Measurements from ENCODE around the gene KCNQ5.

The KCNQ5 gene

GRCh38 chr6:72740135-72740534 is 118.3 kb downstream of the KCNQ5 start:
- DNase-seq (ENCODE audit: low read depth in 3 of 3, low spot score in 1 of 3) = no peak

DNA sequence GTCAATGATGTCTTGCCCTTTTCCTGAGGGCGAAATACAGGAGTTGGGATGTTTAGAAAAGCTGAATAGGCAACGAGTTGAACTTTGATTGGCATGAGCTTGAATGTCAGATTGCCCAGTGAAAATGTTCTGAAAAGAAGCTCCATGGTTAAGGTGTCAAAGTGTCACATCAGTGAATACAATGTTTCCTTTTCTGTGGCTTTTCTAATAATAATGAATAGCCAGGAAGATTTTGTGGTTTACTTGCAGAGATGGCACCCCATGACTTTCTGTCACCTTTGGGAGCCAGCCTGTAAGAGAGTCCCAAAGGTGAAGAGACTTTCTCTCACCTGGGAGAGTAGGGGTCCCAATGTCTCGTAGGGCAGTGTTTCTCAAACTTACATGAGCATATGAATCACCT is 119.2 kb downstream of the KCNQ5 start:
- DNase-seq (ENCODE audit: low read depth in 3 of 3, low spot score in 1 of 3) = no peak

DNA sequence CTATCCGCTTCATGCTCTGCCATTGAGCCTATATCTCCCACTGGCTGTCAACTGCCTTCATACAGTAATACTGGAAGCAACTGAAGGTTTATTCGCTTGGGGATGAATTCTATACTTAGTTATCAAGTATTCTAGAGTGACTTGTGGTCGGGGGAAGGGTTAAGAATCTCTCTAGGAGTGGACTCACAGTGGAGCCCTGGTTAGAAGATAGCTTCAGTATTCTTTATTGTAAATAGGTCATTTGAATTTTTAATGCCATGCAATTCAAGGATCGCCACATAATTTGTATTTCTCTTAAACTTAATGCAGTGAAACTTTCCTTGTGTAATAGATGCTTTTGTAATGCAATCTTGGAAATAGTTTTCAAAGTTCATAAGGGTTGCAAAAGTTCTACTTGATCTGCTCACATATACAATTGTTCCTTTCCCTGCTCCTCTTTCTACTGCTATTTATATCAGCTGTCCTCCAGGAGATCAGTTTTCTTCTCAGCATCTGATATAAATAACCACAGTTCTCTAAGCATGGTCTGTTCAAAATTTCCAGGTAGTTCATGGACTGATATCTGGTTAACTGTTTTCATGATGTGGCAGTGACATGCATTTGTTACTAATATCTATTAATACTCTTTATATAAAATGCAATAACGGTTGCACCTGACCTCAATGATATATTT is 120.3 kb downstream of the KCNQ5 start:
- no peak for DNase-seq (ENCODE audit: low read depth in 3 of 3, low spot score in 1 of 3)

DNA sequence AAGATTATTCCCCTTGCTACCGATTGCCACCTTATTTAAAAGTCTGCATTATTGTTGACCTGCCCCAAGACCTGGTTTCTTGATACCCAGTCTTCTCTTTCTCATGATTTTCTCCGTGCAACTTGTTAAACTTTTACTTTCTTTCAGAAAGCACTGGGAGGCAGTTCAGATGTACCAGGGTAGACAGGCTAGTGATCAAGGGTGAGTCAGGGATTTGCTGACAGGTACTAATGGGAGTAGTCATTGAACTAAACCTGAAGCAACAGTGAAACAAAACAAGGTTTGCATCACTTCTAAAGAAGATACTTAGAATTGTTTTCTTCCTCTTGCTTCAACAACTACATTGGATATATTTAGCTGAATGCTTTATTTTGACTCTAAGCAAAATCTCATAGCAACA is 124.4 kb downstream of the KCNQ5 start:
- no peak for DNase-seq (ENCODE audit: low read depth in 3 of 3, low spot score in 1 of 3)

DNA sequence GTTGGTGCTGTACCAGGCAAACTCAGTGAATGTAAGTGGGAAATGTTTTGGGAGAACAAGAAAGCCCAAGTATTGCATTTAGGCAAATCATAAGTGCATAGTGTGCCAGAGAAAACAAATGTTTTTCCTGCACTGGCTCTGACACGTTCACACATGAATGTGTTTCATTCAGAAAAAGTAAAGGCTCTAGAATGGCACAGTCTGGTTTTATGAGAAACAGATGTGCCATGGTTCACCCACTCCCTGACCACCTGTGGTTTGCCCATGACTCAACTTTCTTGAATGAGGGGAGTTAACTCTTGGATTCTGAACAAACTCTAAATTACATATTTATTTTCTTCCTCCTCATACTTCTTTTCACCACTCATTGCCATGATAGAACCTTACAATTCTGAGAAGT is 126.9 kb downstream of the KCNQ5 start:
- no peak for DNase-seq (ENCODE audit: low read depth in 3 of 3, low spot score in 1 of 3)

- DNase-seq (ENCODE audit: low read depth in 3 of 3, low spot score in 1 of 3) = no peak
Observed at GRCh38 chr6:72755752-72756151, 133.9 kb downstream of the KCNQ5 start.

DNA sequence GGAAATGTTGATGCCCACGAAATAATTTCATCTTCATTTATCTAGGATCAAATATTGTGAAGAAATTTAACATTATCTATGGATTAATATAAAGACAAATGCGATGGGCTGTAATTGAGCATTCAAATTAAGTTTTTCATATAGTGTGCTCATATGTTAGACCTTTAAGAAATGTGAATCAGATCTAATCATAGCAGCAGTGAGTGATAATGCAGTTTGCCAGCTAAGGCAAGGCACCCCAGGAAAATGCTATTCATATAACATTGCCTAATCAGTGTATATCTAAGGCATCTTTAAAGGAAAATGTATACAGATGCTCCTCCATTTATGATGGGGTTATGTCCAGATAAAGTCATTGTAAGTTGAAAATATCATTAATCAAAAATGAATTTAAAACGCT is 135.2 kb downstream of the KCNQ5 start:
- DNase-seq (ENCODE audit: low read depth in 3 of 3, low spot score in 1 of 3) = no peak

DNA sequence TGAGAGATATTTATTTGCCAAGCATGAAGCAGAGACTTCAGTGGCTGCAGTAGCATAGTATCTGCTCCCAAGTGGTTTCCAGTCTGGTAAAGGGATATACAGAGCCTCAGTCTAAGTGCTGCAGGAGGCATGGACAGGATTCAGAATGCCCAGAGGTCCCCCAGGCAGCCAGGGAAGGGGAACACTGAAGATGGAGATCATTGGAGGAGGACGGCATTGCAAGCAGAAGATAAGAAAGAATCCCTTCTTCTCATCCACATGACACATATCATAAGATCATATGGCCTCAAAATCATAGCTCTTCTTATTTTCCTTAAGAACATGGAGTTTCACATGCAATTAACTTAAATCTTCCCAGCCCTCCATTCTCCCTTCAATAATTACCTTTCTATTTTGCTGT is 136.1 kb downstream of the KCNQ5 start:
- no peak for DNase-seq (ENCODE audit: low read depth in 3 of 3, low spot score in 1 of 3)

GRCh38 chr6:72758901-72759300 is 137.0 kb downstream of the KCNQ5 start:
- DNase-seq (ENCODE audit: low read depth in 3 of 3, low spot score in 1 of 3) = no peak

DNA sequence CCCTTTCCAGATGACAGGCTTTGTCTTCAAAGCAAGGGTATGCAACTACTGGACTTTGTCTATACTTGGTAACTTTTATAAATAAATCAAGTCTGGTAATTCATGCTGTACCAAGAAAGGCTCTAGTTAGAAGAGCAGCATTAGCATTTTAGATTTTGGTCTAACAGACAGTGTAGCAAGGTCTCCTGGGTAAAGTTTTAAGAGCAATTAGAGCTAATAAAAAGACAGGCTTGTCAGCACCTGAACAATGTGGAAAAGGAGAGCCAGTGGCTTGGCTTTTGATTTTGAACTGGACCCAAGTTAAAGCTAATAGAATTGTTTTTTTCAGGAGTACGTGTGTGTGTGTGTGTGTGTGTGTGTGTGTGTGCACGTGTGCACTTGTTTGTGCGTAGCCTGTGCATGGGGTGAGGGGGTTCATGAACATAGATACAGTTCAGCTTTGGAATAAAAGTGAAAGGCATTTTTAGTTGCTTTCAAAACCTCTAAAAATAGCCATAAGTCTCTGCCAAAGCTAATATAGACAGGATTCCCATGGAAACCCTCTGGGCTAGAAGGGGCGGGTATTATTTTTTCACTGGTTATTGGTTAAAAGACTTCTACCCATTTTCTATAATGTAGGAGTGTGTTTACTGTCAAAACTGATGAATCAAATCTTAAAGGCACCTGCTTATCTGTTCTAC is 138.4 kb downstream of the KCNQ5 start:
- DNase-seq (ENCODE audit: low read depth in 3 of 3, low spot score in 1 of 3) = no peak

GRCh38 chr6:72761761-72762160 is 139.9 kb downstream of the KCNQ5 start:
- no peak for DNase-seq (ENCODE audit: low read depth in 3 of 3, low spot score in 1 of 3)

DNA sequence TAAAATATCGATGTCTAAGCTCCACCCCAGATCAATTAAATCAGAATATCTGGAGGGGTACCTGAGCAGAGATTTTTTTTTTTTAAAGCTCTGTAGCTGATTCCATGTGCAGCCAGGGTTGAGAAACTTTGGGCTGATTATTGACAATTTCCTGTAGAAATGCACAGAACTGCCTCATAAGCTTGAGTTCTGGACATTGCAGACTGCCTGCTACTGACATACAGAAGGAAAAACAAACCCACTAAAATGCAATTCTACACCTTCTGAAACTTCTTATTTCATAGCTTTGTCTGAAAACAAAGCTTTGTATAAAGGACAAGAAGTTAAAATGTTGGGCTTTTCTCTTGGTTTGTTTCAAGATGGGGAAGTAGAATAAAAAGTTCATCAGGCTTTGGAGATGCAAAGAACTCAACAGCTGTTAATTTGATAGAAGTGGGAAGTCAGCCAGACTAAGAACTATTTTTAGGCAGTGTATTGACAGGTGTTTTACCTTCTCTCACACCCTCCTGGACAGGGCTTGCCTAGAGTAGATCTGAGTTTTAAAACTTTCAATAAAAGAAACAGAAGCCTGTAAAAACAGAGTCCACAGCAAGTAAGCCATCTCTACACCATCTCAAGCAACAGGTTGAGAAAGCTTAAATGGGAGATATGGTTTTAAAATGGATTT is 147.7 kb downstream of the KCNQ5 start:
- DNase-seq (ENCODE audit: low read depth in 3 of 3, low spot score in 1 of 3) = no peak

DNA sequence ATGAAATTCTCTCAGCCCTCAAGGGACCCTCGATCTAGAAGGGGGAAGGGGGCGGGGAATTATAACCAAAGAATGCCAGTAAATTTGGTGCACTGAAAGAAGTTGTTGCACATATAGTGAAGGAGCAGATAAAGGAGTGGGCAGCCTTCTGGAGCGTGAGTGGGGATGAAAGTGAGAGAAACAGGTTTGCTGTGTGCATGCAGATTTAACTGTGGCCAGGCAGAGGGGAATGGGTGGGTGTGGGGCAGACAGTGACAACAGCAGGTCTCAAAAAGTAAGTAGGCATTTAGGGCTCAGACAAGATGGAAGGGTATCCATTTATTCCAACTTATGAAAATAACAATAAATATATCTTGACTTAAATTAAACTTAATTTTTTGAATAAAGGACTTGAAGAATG is 149.1 kb downstream of the KCNQ5 start:
- DNase-seq (ENCODE audit: low read depth in 3 of 3, low spot score in 1 of 3) = no peak

DNA sequence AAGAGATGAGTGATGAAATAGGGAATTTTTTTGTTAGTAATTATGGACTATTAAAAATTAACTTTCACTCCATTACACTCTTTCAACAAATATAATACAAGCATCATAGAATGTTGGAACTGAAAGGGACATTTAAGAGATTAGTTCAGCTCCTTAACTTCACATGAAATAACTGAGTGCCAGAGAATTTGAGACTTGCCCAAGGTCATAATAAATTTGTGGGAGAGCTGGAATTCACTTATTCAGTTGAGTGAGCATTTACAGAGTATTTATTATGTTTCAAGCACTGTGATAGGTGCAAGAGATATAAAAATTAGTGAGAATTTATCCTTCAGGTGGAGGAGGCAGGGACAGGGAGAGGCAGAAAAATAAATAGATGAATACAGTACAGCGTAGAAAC is 154.6 kb downstream of the KCNQ5 start:
- DNase-seq (ENCODE audit: low read depth in 3 of 3, low spot score in 1 of 3) = no peak

DNA sequence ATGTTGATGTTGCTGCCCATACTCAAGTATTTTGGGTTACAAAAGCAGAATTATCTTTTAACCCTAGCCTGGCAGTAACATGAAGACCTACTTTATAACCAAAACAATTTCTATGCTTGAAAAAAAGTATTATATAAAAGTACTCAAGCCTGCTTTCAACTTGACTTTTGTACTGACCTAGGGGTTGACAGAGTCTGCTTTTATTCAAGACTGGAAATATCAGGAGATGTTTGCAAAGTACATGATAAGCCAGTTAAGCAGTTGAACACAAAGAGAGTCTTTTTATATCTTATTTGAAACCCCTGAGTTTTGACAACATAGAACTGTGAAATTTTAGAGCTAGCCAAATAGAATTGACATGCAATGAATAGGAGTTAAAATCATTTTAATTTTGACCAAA is 159.8 kb downstream of the KCNQ5 start:
- no peak for DNase-seq (ENCODE audit: low read depth in 3 of 3, low spot score in 1 of 3)

DNA sequence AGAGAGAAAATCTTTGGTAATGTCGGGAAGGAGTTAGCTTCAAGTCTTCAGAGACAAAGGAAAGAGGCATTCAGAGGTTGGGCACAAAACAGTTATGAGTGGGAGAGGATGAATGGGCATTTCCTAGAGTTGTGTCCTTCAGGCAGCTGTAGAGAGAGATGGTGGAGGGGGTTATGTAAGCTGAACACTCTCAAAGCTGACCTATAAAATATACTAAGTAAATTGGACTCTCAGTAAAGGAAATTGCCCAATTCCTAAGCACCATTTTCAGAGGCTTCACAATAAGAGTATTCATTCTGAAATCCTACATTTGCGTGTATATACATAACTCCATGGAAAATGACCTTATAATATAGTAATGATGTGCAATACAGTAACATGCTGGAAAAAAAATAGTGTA is 161.2 kb downstream of the KCNQ5 start:
- no peak for DNase-seq (ENCODE audit: low read depth in 3 of 3, low spot score in 1 of 3)

DNA sequence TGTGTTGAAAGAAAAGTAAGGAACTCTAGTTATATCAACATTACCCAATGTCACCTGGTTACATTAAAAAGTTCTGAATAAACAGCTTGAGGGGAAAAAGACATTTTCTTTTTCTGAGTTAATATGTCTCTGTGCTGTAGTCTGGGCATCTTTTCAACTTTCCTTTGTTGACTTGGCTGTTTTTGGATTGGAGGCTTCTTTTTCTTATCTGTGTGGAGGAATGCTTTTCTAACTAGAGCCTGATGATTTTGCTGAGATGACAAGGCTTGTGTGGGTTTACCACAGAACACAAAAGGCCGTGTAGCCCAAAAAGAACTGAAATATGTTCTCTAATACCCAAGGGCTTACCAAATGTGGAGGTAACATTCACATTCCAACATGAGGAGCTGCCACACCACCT is 161.8 kb downstream of the KCNQ5 start:
- no peak for DNase-seq (ENCODE audit: low read depth in 3 of 3, low spot score in 1 of 3)

DNA sequence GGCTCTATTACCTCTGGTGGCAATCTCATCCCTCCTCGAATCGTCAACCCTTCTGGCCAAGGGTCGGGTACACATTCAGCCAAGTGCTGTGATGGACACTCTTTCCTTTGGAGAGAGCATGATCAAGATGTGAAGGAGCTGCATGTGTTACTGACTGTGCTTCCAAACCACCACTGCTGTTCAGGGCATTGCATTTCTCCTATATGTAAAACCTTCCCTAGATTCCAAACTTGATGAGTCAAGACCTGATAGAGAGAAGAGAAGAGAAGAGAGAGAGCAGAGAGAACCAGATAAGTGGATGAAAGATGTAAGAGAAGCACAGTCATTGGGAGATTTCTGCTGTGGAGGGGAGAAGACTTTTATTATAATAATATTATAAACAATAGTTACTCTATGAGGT is 162.2 kb downstream of the KCNQ5 start:
- DNase-seq (ENCODE audit: low read depth in 3 of 3, low spot score in 1 of 3) = no peak

GRCh38 chr6:72784581-72784980 is 162.7 kb downstream of the KCNQ5 start:
- no peak for DNase-seq (ENCODE audit: low read depth in 3 of 3, low spot score in 1 of 3)

DNA sequence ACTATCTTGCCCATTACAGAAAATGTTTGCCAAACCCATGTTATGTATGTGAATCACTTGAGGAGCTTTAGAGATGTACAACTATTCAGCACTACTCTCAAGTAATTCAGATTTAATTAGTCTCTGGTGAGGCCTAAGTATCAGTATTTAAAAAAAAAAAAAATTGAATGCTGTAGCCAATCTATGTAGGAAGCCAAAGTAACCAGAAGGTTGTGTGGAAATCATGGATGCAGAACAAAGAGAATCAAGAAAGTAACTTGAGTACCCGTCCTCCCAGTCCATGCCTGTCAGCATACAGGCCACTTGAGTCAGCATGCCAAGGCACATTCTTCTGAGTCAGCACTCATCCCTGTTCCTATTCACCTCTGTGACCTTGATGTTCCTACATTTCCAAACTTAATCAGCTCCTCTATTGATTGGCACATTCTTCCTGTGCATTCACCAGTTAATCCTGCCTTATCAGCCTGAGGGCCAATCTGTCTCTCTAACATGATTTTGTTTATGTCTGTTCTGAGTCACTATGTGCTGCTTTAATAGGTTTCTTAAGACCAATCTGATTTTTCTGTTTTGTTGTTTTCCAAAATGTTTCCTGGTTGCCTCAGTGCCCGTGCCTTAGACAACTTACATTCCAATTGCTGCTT is 165.6 kb downstream of the KCNQ5 start:
- no peak for DNase-seq (ENCODE audit: low read depth in 3 of 3, low spot score in 1 of 3)

DNA sequence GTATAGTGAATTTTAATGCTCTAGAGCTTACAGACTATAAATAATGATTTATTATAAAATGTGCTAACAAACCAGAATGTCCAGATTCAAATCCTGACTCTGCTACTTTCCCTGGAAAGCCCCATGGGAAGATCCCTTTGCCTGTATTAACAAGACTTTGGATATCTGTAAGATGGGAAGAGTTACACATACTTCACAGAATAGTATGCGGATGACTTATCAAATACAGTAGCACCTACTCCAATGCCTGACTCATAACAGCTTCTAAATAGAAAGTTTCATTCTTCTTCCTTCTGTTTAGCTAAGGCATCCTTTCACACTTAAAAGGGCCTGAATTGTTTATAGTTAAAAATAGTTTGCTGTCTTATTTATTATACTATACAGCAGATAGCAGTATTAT is 166.3 kb downstream of the KCNQ5 start:
- no peak for DNase-seq (ENCODE audit: low read depth in 3 of 3, low spot score in 1 of 3)

- DNase-seq (ENCODE audit: low read depth in 3 of 3, low spot score in 1 of 3) = no peak
Observed at GRCh38 chr6:72789145-72789544, 167.3 kb downstream of the KCNQ5 start.
